ENCODE data around the gene F8.

DNA sequence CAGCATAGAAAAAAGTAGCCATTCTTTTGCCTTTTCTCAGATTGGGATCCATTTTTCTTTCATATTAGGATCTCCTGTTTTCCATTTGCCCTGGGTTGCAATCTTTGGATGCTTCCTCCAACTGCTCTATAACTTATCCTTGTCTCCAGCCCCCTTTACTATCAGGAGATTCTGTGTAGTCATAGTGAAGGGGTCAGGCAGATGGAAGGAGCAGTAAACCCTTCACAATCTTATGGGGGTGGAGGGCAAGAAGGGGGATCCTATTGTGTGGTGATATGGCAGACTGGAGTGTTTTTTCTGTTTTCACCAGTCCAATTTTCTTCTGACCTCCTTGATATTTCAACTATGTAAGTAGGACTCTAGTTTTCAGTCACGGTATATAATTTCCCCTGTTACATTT is 186.4 kb downstream of the F8 start:
- TF ChIP-seq RCOR1 (IDR thresholded peaks at IDR 0.05; ENCODE audit: borderline replicate concordance in 1 of 2, low read depth in 2 of 2, low read length in 2 of 2), result no peak
- TF ChIP-seq, protein P1, sequence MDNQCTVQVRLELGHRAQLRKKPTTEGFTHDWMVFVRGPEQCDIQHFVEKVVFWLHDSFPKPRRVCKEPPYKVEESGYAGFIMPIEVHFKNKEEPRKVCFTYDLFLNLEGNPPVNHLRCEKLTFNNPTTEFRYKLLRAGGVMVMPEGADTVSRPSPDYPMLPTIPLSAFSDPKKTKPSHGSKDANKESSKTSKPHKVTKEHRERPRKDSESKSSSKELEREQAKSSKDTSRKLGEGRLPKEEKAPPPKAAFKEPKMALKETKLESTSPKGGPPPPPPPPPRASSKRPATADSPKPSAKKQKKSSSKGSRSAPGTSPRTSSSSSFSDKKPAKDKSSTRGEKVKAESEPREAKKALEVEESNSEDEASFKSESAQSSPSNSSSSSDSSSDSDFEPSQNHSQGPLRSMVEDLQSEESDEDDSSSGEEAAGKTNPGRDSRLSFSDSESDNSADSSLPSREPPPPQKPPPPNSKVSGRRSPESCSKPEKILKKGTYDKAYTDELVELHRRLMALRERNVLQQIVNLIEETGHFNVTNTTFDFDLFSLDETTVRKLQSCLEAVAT (IDR thresholded peaks at IDR 0.05), result no peak
- TF ChIP-seq NFATC3 (IDR thresholded peaks at IDR 0.05), result no peak
- TF ChIP-seq ZNF274 (IDR thresholded peaks at IDR 0.05; ENCODE audit: borderline replicate concordance, low read depth, low read length), result no peak
- TF ChIP-seq RFX1 (IDR thresholded peaks at IDR 0.05), result no peak; the same call in 1 of the 2 replicates
- no peak for TF ChIP-seq POLR2A (conservative IDR thresholded peaks at IDR 0.05)
- no peak for TF ChIP-seq SLC30A9 (CRISPR knock-in tag; IDR thresholded peaks at IDR 0.05)
- TF ChIP-seq GABPB1 (CRISPR knock-in tag; IDR thresholded peaks at IDR 0.05), result no peak
- no peak for TF ChIP-seq THRAP3 (IDR thresholded peaks at IDR 0.05; ENCODE audit: borderline replicate concordance)
- no peak for TF ChIP-seq ZNF282 (CRISPR knock-in tag; IDR thresholded peaks at IDR 0.05)

Data from K562 (cell line).